NCI-H128 (cell line): ENCODE results near the gene NEUROD6.

Experiments
- DNase-seq: peaks from one replicate; lab custom pipeline; 2025; ENCODE audit not compliant: unreplicated experiment; lab: John Stamatoyannopoulos, UW

The NEUROD6 gene

GRCh38 chr7:31340603-31341002 is at the start of gene NEUROD6:
Gene NEUROD6 (minus strand): TSS chr7:31340726. CDS start chr7:31339268, 1,458 bp downstream.
- no peak for DNase-seq

DNA sequence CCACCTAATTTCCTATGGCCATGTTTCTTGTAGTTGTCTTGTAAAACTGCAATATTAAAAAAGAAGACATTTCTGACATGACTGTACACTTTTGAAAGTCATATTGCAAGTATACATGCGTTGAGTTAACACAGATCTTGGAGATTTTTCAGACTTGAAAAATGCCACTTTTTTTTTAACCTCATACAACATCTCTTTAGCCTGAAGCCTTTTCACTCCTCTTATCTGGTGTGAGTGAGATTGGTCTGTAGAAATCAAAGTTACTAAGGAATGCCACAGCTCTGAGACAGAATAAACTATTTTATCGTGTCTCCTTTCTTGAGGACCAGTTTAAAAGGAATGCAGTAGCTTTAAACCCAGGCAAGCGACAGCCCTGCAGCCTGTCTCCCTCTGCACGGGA is 43.9 kb upstream of the NEUROD6 start:
- DNase-seq = no peak

DNA sequence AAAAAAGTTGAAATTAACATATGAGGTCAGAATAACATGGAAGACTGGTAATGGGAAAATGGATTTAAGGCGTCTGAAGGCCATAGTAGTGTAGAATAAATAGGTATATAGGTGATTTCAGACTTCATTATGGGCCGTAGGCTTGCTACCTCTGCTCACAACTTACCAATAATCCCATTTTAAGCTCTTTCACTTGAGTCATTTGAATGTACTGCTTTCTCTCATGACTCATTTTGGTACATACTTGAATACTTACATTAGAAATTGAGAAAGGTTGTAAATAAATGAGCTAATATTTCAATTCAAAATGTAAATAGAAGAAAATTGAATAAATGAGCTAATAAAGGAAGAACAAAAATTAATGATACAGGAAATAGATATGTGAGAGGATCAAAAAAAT is 42.2 kb upstream of the NEUROD6 start:
- no peak for DNase-seq

GRCh38 chr7:31373337-31374289 is 33.1 kb upstream of the NEUROD6 start:
- DNase-seq = no peak

GRCh38 chr7:31372231-31372959 is 31.9 kb upstream of the NEUROD6 start:
- DNase-seq = no peak

- DNase-seq = no peak
Measured at GRCh38 chr7:31371621-31372020, 31.1 kb upstream of the NEUROD6 start.

DNA sequence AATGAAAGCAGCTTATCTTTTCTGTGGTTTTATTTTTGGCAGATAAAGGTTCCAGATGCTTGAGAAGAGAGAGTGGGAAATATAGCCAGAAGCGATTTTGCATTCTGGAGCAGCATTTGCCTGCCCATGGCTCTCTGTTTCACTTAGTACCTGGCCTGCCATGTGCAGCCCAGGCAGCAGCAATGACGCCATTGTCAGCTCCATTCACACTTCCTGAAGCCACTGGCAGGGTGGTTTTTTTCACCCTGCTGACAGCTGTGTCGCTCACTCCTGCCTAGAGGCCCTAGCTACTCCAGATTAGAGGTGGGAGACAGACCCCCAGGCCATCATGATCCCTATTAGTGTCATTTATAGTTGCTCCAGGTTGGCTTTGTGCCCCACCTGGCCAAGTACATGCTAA is 30.1 kb upstream of the NEUROD6 start:
- DNase-seq = no peak

DNA sequence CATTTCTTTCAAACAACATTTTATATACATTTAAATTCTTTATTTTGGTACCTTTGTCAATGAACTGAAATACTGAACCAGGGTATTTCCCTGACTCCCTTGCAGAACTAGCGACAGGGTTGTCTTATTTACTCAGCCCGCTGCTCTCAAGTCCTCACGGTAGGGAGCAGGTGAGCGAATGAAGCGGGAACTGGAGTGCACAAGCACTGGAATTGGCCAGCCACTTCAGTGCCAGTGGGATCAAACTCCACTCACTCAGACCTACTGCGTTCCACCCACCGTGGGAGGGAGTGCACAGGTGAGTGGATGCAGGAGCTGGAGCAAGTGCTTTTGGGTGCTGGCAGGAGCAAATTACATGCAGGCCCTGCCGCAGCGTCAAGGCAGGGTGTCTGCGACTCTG is 28.1 kb upstream of the NEUROD6 start:
- no peak for DNase-seq

DNA sequence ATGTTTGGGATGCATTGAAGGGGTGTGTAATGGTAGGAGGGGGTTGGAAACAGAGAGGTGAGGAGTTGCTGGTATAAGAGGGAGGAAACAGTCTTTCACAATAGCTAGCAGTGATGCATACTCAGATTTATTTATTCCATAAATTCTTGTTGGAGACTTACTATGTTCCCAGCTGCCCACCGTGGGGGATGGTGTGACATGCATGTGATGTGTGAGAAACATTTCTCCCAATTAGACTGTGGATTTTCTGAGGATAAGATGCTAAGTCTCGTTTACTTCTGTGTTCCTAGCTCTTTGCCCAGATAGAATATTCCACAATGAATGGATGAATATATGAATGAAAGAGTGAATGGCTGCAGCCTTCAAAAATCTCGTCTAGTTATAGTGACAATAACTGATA is 23.0 kb upstream of the NEUROD6 start:
- no peak for DNase-seq

GRCh38 chr7:31363051-31363450 is 22.5 kb upstream of the NEUROD6 start:
- DNase-seq = no peak

- no peak for DNase-seq
Measured at GRCh38 chr7:31362401-31362800, 21.9 kb upstream of the NEUROD6 start.

GRCh38 chr7:31358467-31358866 is 17.9 kb upstream of the NEUROD6 start:
- DNase-seq = no peak

- no peak for DNase-seq
Measured at GRCh38 chr7:31345421-31345820, 4.9 kb upstream of the NEUROD6 start.

- DNase-seq = no peak
Measured at GRCh38 chr7:31343516-31344305, 3.2 kb upstream of the NEUROD6 start.

GRCh38 chr7:31341141-31341540 is 615 bp upstream of the NEUROD6 start:
- no peak for DNase-seq

DNA sequence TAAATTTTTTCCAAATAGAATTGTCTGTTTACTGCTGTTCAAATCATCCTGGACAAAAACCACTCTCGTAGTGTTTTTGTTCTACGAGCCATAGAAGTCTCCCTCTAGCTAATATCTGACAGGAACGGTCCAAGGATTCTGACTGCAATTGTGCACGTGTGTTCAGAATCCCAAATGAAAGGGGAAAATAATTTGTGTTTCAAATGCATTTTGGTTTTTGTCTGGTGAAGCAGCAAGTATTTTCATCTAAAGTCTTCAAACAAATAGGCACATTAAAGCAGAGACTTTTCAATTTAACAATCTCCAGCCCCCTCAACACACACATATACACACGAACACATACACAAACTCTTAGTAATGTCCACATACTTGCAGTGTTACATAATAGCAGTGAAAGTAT is 475 bp downstream of the NEUROD6 start:
- DNase-seq = no peak

DNA sequence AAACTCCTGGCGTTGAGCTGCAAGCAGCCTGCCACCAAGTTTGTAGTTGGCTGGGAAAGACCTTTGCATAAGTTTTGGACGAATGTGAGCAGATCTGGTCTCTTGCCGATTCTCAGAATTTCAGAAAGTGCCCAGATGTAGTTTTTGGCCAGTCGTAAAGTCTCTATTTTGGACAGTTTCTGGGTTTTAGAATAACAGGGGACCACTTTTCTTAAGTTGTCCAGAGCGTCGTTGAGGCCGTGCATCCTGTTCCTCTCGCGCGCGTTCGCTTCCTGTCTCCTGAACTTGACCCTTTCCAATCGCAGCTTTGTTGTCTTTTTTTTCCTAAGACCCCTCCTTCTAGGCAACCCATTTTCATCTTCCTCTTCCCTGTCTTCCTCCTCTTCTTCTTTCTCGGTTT is 1.8 kb downstream of the NEUROD6 start:
- no peak for DNase-seq

DNA sequence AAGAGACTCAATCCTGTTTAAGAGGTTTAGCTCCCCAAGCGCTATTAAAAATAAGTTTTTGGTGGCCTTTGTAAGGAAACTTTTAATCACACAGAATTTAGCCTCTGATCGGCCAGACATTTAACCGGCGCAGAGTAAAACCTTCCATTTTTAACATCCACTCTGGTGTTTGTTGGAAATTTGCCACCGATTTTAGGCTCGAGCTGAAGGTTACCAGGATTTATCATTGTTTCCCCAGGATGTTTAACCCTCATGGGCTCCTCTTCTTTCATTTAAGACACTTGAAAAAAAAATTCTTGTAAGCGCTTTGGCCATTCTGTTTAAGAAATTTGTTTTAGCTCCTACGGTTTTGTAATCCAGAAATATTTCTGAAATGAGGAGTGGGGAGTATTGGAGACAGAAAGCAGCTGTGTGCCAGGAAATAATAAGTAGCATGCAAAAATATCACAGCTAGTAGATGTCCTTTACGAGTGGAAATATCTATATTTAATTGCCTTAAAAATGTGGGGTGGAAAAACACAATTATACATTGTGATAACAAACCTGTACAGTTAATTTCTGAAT is 3.4 kb downstream of the NEUROD6 start:
- DNase-seq = no peak

GRCh38 chr7:31336202-31337001 is 4.1 kb downstream of the NEUROD6 start:
- no peak for DNase-seq

DNA sequence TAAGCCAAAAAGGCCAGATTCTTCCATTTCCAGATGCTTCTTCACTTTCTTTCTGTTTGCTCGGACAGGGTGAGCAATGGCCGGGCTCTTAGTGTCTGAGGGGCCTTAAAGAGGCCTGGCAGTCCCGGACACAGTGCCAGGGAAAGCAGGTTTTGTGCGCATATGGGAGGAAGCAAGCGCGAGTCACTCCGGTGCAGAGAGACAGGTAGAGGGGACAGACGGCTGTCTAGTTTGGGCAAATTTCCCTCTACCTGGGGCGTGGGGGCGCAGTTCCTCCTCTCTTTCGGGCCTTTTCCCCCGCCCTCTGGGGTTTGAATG is 4.7 kb downstream of the NEUROD6 start:
- DNase-seq = no peak
